Measurements from ENCODE around the gene GAL. TPM values are rescaled to one million over a fixed set of nuclear protein-coding genes. Genes with fewer than 3 reads are reported as not detected.

Gene GAL
- polyA plus RNA-seq, 5 donors: 0.14 to 0.33 TPM; not detected in 3

- no peak for DNase-seq
Measured at GRCh38 chr11:68707527-68707926, 23.2 kb downstream of the GAL start.

GRCh38 chr11:68709062-68709461 is 24.7 kb downstream of the GAL start:
- no peak for DNase-seq

- no peak for DNase-seq
Measured at GRCh38 chr11:68710409-68710808, 26.1 kb downstream of the GAL start.

GRCh38 chr11:68711114-68711513 is 26.8 kb downstream of the GAL start:
- no peak for DNase-seq

DNA sequence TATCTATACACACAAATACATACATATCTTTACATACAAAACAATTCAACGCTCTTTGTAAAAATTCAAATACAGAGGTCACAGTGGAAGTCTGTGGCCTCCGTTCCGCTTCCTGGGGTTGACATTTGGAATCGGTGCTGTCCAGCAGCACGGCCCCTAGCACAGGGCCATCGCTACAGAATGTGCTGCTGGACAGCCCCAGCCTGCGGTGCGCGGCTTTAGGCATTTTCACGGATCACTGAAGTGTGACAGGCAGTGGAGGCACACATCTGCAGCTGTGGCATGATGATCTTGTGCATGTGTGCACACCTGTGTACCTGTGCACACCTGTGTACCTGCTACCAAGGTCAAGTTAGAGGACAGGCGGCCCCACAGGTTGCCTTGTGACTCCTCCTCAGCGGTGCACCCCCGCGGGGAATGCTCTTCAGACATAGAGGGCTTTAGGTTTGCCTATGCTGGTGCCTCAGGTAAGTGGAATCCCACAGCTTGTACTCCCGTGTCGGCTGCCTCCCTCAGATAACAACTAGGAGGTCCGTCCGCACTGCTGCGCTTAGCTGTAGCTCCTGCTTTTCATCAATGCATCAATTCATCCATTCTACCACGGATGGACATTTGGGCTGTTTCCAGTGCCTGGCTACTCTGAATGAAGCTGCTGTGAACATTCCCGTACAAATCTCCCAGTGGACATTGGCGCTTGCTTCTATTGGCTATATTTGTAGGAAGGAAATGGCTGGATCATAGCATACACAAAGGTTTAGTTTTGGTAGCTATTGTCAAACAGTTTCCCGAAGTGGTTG is 29.9 kb downstream of the GAL start:
- DNase-seq: no peak

DNA sequence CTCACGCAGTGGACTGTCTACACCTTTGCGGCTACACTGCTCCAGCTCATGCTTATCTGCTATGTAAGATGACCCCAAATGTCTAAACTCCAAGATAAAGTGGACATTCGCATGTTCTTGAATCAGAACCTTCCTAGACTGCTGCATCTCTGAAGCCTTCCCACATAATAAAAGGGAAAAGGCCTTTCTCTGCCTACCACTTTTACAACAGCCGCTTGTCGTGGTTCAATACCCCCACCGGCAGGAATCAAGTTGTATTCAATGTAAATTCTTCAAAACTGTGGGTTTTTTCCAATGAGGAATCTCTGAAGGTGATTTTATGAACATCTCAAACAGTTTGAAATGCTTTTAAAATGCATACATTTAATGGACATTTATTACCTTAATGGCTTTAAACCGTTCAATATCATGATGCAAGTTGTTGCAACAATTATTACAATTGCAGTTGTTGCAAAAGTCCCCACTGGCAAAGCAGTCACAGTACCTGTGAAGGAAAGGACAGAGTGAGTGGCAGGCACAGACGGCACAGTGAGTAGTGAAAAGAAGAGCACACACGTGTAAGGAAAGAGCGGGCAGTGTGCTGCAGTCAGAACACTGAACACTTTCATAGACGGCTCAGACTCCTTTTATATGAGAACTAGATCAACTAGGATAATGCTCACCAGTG is 31.2 kb downstream of the GAL start:
- DNase-seq: no peak

DNA sequence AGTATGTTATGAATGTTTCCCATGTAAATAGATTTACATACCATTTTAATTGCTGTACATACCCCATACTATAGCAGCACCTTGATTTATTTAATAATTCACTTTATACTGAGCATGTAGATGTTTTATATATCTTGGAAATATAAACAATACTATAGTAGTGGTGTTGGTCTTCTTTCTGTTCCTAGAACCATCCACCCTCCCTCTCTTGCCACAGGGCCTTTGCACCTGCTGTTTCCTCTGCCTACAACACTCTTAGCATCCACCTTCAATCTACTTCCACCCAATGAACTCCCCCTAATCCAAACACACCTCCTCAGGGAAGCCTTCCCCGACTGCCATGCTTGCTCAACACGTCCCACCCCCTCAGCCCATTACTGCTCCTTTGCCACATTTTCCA is 36.7 kb downstream of the GAL start:
- no peak for DNase-seq

DNA sequence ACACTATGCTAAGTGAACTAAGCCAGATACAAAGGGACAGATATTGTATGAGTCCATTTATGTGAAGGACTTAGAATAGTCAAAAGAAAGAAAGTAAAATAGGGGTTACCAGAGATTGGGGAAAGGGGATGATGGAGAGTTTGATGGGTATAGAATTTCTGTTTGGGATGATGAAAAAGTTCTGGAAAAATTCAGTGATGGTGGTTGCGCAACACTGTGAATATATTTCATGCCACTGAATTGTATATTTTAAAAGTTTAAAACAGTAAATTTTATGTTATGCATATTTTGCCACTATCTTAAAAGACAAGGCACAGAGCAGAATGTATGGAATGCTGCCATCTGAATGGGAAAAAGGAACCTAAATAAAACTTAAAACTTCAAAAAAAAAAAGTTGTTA is 37.8 kb downstream of the GAL start:
- DNase-seq: no peak

DNA sequence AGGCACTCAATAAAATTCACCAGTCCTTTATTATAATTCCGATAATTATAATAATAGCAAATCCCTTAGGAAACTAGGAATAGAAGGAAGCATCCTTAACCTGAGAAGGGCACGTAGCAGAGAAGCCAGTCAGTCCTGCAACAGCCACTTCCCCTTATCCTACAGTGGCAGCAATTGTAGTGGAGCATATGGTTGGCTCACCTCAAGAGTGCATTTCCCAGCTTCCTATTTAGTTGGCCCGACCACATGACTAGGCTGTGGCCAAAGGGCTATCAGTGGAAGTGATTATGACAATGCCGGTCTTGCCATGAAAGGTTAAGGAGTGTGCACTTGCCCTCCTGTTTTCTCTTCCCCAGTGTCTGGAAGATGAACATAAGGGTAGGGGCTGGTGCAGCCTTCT is 39.9 kb downstream of the GAL start:
- no peak for DNase-seq

DNA sequence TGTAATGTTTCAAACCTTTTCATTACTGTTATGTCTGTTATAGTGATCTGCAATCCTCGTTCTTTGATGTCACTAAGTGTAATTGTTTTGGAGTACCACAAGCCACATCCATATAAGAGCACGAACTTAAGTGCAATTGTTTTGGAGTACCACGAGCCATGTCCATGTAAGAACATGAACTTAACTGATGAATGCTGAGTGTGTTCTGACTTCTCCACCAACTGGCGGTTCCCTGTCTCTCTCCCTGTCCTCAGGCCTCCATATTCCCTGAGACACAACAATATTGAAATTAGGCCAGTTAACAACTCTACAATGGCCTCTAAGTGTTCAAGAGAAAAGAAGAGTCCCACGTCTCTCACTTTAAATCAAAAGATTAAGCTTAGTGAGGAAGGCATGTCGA is 43.4 kb downstream of the GAL start:
- DNase-seq: no peak

- DNase-seq: no peak
Measured at GRCh38 chr11:68734111-68734510, 49.8 kb downstream of the GAL start.

DNA sequence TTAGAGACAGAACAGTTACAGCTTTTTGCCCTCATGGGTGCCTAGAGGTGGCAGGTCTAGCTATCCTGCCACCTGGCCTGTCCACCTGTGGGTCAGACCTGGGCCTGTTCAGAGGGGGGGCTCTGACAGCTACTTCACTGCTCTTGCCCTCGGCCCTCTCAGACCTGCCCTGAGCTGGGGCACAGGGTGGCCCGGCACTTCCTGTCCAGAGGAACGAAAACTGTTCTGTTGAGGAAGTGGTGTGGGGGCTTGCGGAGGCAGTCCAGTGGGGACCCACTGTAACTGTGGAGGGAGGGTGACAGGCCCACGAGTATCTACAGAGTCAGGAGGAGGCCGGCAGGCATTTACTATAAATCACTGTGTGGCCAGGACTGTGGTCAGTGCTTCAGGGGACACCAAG is 50.8 kb downstream of the GAL start:
- DNase-seq: no peak

DNA sequence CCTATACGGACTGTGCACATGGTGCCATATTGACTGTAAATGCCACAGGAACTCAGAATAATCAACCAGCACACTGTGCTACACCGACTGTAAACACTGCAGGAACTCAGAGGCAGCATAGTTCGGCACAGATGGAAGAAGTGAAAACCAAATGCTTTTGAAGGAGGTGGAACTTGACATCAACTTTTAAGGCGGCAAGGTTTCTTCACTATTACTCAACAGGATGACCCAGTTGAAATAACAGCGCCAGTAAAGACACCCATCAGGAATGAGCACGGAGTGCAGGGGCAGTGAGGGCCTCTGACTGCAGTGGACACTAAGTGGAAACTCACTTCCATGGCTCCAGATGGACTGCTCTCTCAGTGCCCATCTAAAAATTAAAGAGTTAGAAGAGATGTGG is 51.3 kb downstream of the GAL start:
- DNase-seq: no peak

Other genes starting within 250 kb of the GAL start
- gene PPP6R3, start 223.8 kb upstream of the GAL start, polyA plus RNA-seq (ENCODE audit: insufficient read depth in 1 of 5, insufficient read length in 5 of 5, low replicate concordance in 1 of 5): 100 to 1,000 TPM in 4 of 5 donors, 10 to 100 TPM in 1; 84.1 to 123 (median 107) TPM
- 10 to 100 TPM; 10.2 to 14.7 (median 11.4) TPM for gene TESMIN, start 67.0 kb downstream of the GAL start, polyA plus RNA-seq (ENCODE audit: insufficient read depth in 1 of 5, insufficient read length in 5 of 5, low replicate concordance in 1 of 5)
- gene CPT1A, start 157.4 kb downstream of the GAL start, polyA plus RNA-seq (ENCODE audit: insufficient read depth in 1 of 5, insufficient read length in 5 of 5, low replicate concordance in 1 of 5): 10 to 100 TPM; 24.2 to 32.4 (median 27.1) TPM
- 10 to 100 TPM; 55.9 to 70.8 (median 62.1) TPM for gene MRPL21, start 219.3 kb downstream of the GAL start, polyA plus RNA-seq (ENCODE audit: insufficient read depth in 1 of 5, insufficient read length in 5 of 5, low replicate concordance in 1 of 5)
- 10 to 100 TPM; 14.3 to 20.7 (median 18.6) TPM for gene IGHMBP2, start 219.3 kb downstream of the GAL start, polyA plus RNA-seq (ENCODE audit: insufficient read depth in 1 of 5, insufficient read length in 5 of 5, low replicate concordance in 1 of 5)

Measured in right lung (tissue), 5 donors.